Measurements from ENCODE around the gene LRRN3.

The LRRN3 gene

GRCh38 chr7:111049971-111050680, 40.8 kb upstream of the LRRN3 start:
- no peak overlapping the region for H3K23ac ChIP-seq (ENCODE audit: low read length)
- H3K4me1 ChIP-seq (ENCODE audit: control insufficient read depth, low read depth, low read length), result peaks cover 2% of the 10 kb centered on the region
- no peak overlapping the region for H3K9ac ChIP-seq (ENCODE audit: low read length)
- no peaks in the 10 kb centered on the region for H3K79me1 ChIP-seq (ENCODE audit: low read length)
- no peak overlapping the region for H3K56ac ChIP-seq (ENCODE audit: low read length)
- no peaks in the 10 kb centered on the region for H3K36me3 ChIP-seq (ENCODE audit: control insufficient read depth, insufficient read depth, low read length)
- H2AK5ac ChIP-seq (ENCODE audit: low read length), result no peak overlapping the region
- H3K18ac ChIP-seq (ENCODE audit: low read length), result no peak overlapping the region
- no peak overlapping the region for H4K8ac ChIP-seq (ENCODE audit: low read depth, low read length)
- no peaks in the 10 kb centered on the region for H3K27me3 ChIP-seq (ENCODE audit: insufficient read depth, low read length, poor library complexity)
- no peak overlapping the region for H2BK5ac ChIP-seq (ENCODE audit: low read length)
- DNase-seq, result no peak
- no peak overlapping the region for H4K5ac ChIP-seq (ENCODE audit: low read length)
- WGBS (ENCODE audit: extremely low coverage, insufficient coverage, low lambda C conversion rate), result no CpG with 5 or more reads among the region's 7 CpGs
- H3K4me3 ChIP-seq (ENCODE audit: low read length), result no peak overlapping the region
- no peak overlapping the region for H2BK15ac ChIP-seq (replicated peaks; ENCODE audit: low read depth)
- no peak overlapping the region for H3K4ac ChIP-seq (ENCODE audit: low read depth, low read length)
- H3K27ac ChIP-seq (ENCODE audit: low read depth, low read length), result no peak overlapping the region
- H3K79me2 ChIP-seq (ENCODE audit: control insufficient read depth, insufficient read depth, low read length), result no peaks in the 10 kb centered on the region
- H3K4me2 ChIP-seq (ENCODE audit: low read length), result no peak overlapping the region
- no peak overlapping the region for H2BK120ac ChIP-seq (ENCODE audit: low read depth, low read length)

- Histone ChIP-seq H3K4me3 (ENCODE audit: low read length) (no peak overlapping the region), H3K36me3 (ENCODE audit: control insufficient read depth, insufficient read depth, low read length) (no peaks in the 10 kb centered on the region), H4K5ac (ENCODE audit: low read length) (no peak overlapping the region), H3K79me2 (ENCODE audit: control insufficient read depth, insufficient read depth, low read length) (no peaks in the 10 kb centered on the region), H2BK15ac (replicated peaks; ENCODE audit: low read depth) (no peak overlapping the region), H3K4ac (ENCODE audit: low read depth, low read length) (no peak overlapping the region), H3K79me1 (ENCODE audit: low read length) (no peaks in the 10 kb centered on the region), H3K23ac (ENCODE audit: low read length) (no peak overlapping the region), H3K27ac (ENCODE audit: low read depth, low read length) (no peak overlapping the region), H2BK120ac (ENCODE audit: low read depth, low read length) (no peak overlapping the region), H3K4me2 (ENCODE audit: low read length) (no peak overlapping the region), H3K27me3 (ENCODE audit: insufficient read depth, low read length, poor library complexity) (no peaks in the 10 kb centered on the region), H2BK5ac (ENCODE audit: low read length) (no peak overlapping the region), H2AK5ac (ENCODE audit: low read length) (no peak overlapping the region), H3K56ac (ENCODE audit: low read length) (no peak overlapping the region), H4K8ac (ENCODE audit: low read depth, low read length) (no peak overlapping the region), H3K9ac (ENCODE audit: low read length) (no peak overlapping the region), H3K4me1 (ENCODE audit: control insufficient read depth, low read depth, low read length) (peaks cover 2% of the 10 kb centered on the region), H3K18ac (ENCODE audit: low read length) (no peak overlapping the region)
- DNase-seq, result no peak
- no CpG with 5 or more reads among the region's 2 CpGs for WGBS (ENCODE audit: extremely low coverage, insufficient coverage, low lambda C conversion rate)
Observed at GRCh38 chr7:111050875-111051416, 40.0 kb upstream of the LRRN3 start.

- peak overlapping the region; percentile 5 for H3K56ac ChIP-seq (ENCODE audit: low read length)
- H2BK5ac ChIP-seq (ENCODE audit: low read length), result no peak overlapping the region
- H3K4me3 ChIP-seq (ENCODE audit: low read length), result no peak overlapping the region
- no CpG with 5 or more reads among the region's 1 CpG for WGBS (ENCODE audit: extremely low coverage, insufficient coverage, low lambda C conversion rate)
- H3K4me1 ChIP-seq (ENCODE audit: control insufficient read depth, low read depth, low read length), result peaks cover 2% of the 10 kb centered on the region
- H2BK15ac ChIP-seq (replicated peaks; ENCODE audit: low read depth), result no peak overlapping the region
- H3K27me3 ChIP-seq (ENCODE audit: insufficient read depth, low read length, poor library complexity), result no peaks in the 10 kb centered on the region
- H2AK5ac ChIP-seq (ENCODE audit: low read length), result no peak overlapping the region
- H3K9ac ChIP-seq (ENCODE audit: low read length), result no peak overlapping the region
- no peak overlapping the region for H4K5ac ChIP-seq (ENCODE audit: low read length)
- H3K23ac ChIP-seq (ENCODE audit: low read length), result no peak overlapping the region
- H3K79me2 ChIP-seq (ENCODE audit: control insufficient read depth, insufficient read depth, low read length), result no peaks in the 10 kb centered on the region
- no peaks in the 10 kb centered on the region for H3K36me3 ChIP-seq (ENCODE audit: control insufficient read depth, insufficient read depth, low read length)
- no peaks in the 10 kb centered on the region for H3K79me1 ChIP-seq (ENCODE audit: low read length)
- no peak overlapping the region for H2BK120ac ChIP-seq (ENCODE audit: low read depth, low read length)
- no peak overlapping the region for H3K4ac ChIP-seq (ENCODE audit: low read depth, low read length)
- H4K8ac ChIP-seq (ENCODE audit: low read depth, low read length), result no peak overlapping the region
- no peak overlapping the region for H3K27ac ChIP-seq (ENCODE audit: low read depth, low read length)
- DNase-seq, result no peak
- H3K4me2 ChIP-seq (ENCODE audit: low read length), result no peak overlapping the region
- H3K18ac ChIP-seq (ENCODE audit: low read length), result no peak overlapping the region
Observed at GRCh38 chr7:111051832-111052231, 39.1 kb upstream of the LRRN3 start.

GRCh38 chr7:111053035-111053434, 37.9 kb upstream of the LRRN3 start:
- Histone ChIP-seq H3K36me3 (ENCODE audit: control insufficient read depth, insufficient read depth, low read length) (no peaks in the 10 kb centered on the region), H4K5ac (ENCODE audit: low read length) (no peak overlapping the region), H2BK120ac (ENCODE audit: low read depth, low read length) (no peak overlapping the region), H3K4me2 (ENCODE audit: low read length) (no peak overlapping the region), H3K4ac (ENCODE audit: low read depth, low read length) (no peak overlapping the region), H2BK5ac (ENCODE audit: low read length) (no peak overlapping the region), H3K9ac (ENCODE audit: low read length) (no peak overlapping the region), H3K23ac (ENCODE audit: low read length) (no peak overlapping the region), H2AK5ac (ENCODE audit: low read length) (no peak overlapping the region), H3K79me2 (ENCODE audit: control insufficient read depth, insufficient read depth, low read length) (no peaks in the 10 kb centered on the region), H4K8ac (ENCODE audit: low read depth, low read length) (no peak overlapping the region), H3K18ac (ENCODE audit: low read length) (no peak overlapping the region), H3K27ac (ENCODE audit: low read depth, low read length) (no peak overlapping the region), H3K79me1 (ENCODE audit: low read length) (no peaks in the 10 kb centered on the region), H3K27me3 (ENCODE audit: insufficient read depth, low read length, poor library complexity) (no peaks in the 10 kb centered on the region), H3K4me1 (ENCODE audit: control insufficient read depth, low read depth, low read length) (peaks cover 2% of the 10 kb centered on the region), H3K4me3 (ENCODE audit: low read length) (no peak overlapping the region), H3K56ac (ENCODE audit: low read length) (no peak overlapping the region), H2BK15ac (replicated peaks; ENCODE audit: low read depth) (no peak overlapping the region)
- no CpG with 5 or more reads among the region's 2 CpGs for WGBS (ENCODE audit: extremely low coverage, insufficient coverage, low lambda C conversion rate)
- DNase-seq, result no peak

- Histone ChIP-seq H3K4me2 (ENCODE audit: low read length) (no peak overlapping the region), H3K79me2 (ENCODE audit: control insufficient read depth, insufficient read depth, low read length) (no peaks in the 10 kb centered on the region), H3K27ac (ENCODE audit: low read depth, low read length) (no peak overlapping the region), H3K23ac (ENCODE audit: low read length) (no peak overlapping the region), H3K18ac (ENCODE audit: low read length) (no peak overlapping the region), H3K9ac (ENCODE audit: low read length) (no peak overlapping the region), H3K79me1 (ENCODE audit: low read length) (no peaks in the 10 kb centered on the region), H2AK5ac (ENCODE audit: low read length) (no peak overlapping the region), H3K4me3 (ENCODE audit: low read length) (no peak overlapping the region), H3K4ac (ENCODE audit: low read depth, low read length) (no peak overlapping the region), H3K36me3 (ENCODE audit: control insufficient read depth, insufficient read depth, low read length) (no peaks in the 10 kb centered on the region), H3K56ac (ENCODE audit: low read length) (no peak overlapping the region), H2BK5ac (ENCODE audit: low read length) (no peak overlapping the region), H2BK15ac (replicated peaks; ENCODE audit: low read depth) (no peak overlapping the region), H3K27me3 (ENCODE audit: insufficient read depth, low read length, poor library complexity) (no peaks in the 10 kb centered on the region), H4K8ac (ENCODE audit: low read depth, low read length) (no peak overlapping the region), H2BK120ac (ENCODE audit: low read depth, low read length) (no peak overlapping the region), H4K5ac (ENCODE audit: low read length) (no peak overlapping the region), H3K4me1 (ENCODE audit: control insufficient read depth, low read depth, low read length) (peaks cover 2% of the 10 kb centered on the region)
- no CpG with 5 or more reads among the region's 2 CpGs for WGBS (ENCODE audit: extremely low coverage, insufficient coverage, low lambda C conversion rate)
- DNase-seq, result no peak
Observed at GRCh38 chr7:111056371-111056770, 34.6 kb upstream of the LRRN3 start.

- Histone ChIP-seq H3K79me2 (ENCODE audit: control insufficient read depth, insufficient read depth, low read length) (no peaks in the 10 kb centered on the region), H3K9ac (ENCODE audit: low read length) (no peak overlapping the region), H3K4me1 (ENCODE audit: control insufficient read depth, low read depth, low read length) (no peaks in the 10 kb centered on the region), H4K5ac (ENCODE audit: low read length) (no peak overlapping the region), H3K36me3 (ENCODE audit: control insufficient read depth, insufficient read depth, low read length) (no peaks in the 10 kb centered on the region), H3K4ac (ENCODE audit: low read depth, low read length) (no peak overlapping the region), H2BK15ac (replicated peaks; ENCODE audit: low read depth) (no peak overlapping the region), H3K27me3 (ENCODE audit: insufficient read depth, low read length, poor library complexity) (no peaks in the 10 kb centered on the region), H3K23ac (ENCODE audit: low read length) (no peak overlapping the region), H2AK5ac (ENCODE audit: low read length) (no peak overlapping the region), H4K8ac (ENCODE audit: low read depth, low read length) (no peak overlapping the region), H3K27ac (ENCODE audit: low read depth, low read length) (no peak overlapping the region), H3K56ac (ENCODE audit: low read length) (no peak overlapping the region), H2BK5ac (ENCODE audit: low read length) (no peak overlapping the region), H3K79me1 (ENCODE audit: low read length) (no peaks in the 10 kb centered on the region), H2BK120ac (ENCODE audit: low read depth, low read length) (no peak overlapping the region), H3K18ac (ENCODE audit: low read length) (no peak overlapping the region), H3K4me2 (ENCODE audit: low read length) (no peak overlapping the region), H3K4me3 (ENCODE audit: low read length) (no peak overlapping the region)
- no peak for DNase-seq
- WGBS (ENCODE audit: extremely low coverage, insufficient coverage, low lambda C conversion rate), result no CpG with 5 or more reads among the region's 4 CpGs
Observed at GRCh38 chr7:111057066-111057465, 33.9 kb upstream of the LRRN3 start.

All from mesendoderm (in vitro differentiated cells).